Breast epithelium (tissue), 4 donors: ENCODE results near the gene AOPEP. TPM values are rescaled to one million over a fixed set of nuclear protein-coding genes. Genes with fewer than 3 reads are reported as not detected.

Experiments used
- DNase-seq, 2 donors: peaks; one replicate each; pipeline ENCODE4 v3.0.0-alpha.2; 2019; ENCODE audit warnings: low spot score in 2 of 2
- H3K27ac ChIP-seq, 2 donors: fragments of 200-600 bp; sonication (generic) in 1 of 2; one replicate each; pipeline ENCODE4 v1.5.1; 2016 to 2019; ENCODE audit warnings: mild to moderate bottlenecking in 1 of 2
- H3K27me3 ChIP-seq, 2 donors: fragments of 200-600 bp; sonication (generic) in 1 of 2; one replicate each; pipeline versions ENCODE4 v1.5.1 to v1.6.0; 2017 to 2019; ENCODE audit warnings: control low read depth in 1 of 2, mild to moderate bottlenecking in 1 of 2
- H3K36me3 ChIP-seq: fragments of 200-600 bp; one replicate; pipeline ENCODE4 v1.5.1; 2019
- H3K4me1 ChIP-seq, 2 donors: fragments of 200-600 bp; sonication (generic); one replicate each; pipeline ENCODE4 v1.5.1; 2016 to 2019; ENCODE audit warnings: control low read depth in 1 of 2
- H3K4me3 ChIP-seq, 3 donors: fragments of 200-600 bp; sonication (generic); 1 replicate in 2 of 3; 2 replicates in 1 of 3; pipeline ENCODE4 v1.5.1; 2016 to 2019; ENCODE audit warnings: mild to moderate bottlenecking in 3 of 3, moderate library complexity in 2 of 3
- H3K9me3 ChIP-seq, 2 donors: fragments of 200-600 bp; sonication (generic) in 1 of 2; one replicate each; pipeline ENCODE4 v1.5.1; 2016 to 2019; ENCODE audit warnings: control low read depth in 1 of 2
- CTCF ChIP-seq, 3 donors: fragments of 450-650 bp; IDR thresholded peaks; one replicate each; pipeline ENCODE4 v1.5.1; 2016 to 2017; ENCODE audit warnings: antibody characterized with exemption in 3 of 3, mild to moderate bottlenecking in 3 of 3, moderate library complexity in 3 of 3
- POLR2A ChIP-seq: fragments of 450-650 bp; IDR thresholded peaks from one replicate; pipeline ENCODE4 v1.6.1; 2016; ENCODE audit warnings: antibody characterized with exemption, mild to moderate bottlenecking, moderate library complexity
- POLR2AphosphoS5 ChIP-seq, 3 donors: sonication (generic); formaldehyde crosslinking; IDR thresholded peaks; one replicate each; pipeline ENCODE4 v1.6.1; 2017; ENCODE audit warnings: antibody characterized with exemption in 3 of 3
- intact Hi-C: fragments of 100-400 bp; cut with DNase I; formaldehyde crosslinking; loops from one replicate; pipeline ENCODE4 v1.15.1; 2023; ENCODE audit warnings: low total_unique reads
- total RNA-seq, 3 donors: library from RNA; depleted of rRNA; stranded (reverse); fragments of >200 nt; gene quantifications; one replicate each; pipeline ENCODE4 v1.1.0, GENCODE V29; 2016

The AOPEP gene
- total RNA-seq, 3 donors from 2014 or later, result 15.5 to 94.1 (median 87.5) TPM

- Histone ChIP-seq H3K27ac (no peak overlapping the region), H3K4me1 (no peaks in the 10 kb centered on the region), H3K27me3 (no peaks in the 10 kb centered on the region), H3K4me3 (no peak overlapping the region), H3K36me3 (no peaks in the 10 kb centered on the region), H3K9me3 (no peaks in the 10 kb centered on the region)
- intact Hi-C loops, result no loop called here
- TF ChIP-seq POLR2A, result no peak
- no peak for TF ChIP-seq POLR2AphosphoS5 (IDR thresholded peaks at IDR 0.05)
- TF ChIP-seq CTCF (IDR thresholded peaks at IDR 0.05), result no peak
- DNase-seq, result no peak
Measured at GRCh38 chr9:94892675-94893074, 166.2 kb downstream of the AOPEP start.

GRCh38 chr9:94894094-94894699, 167.7 kb downstream of the AOPEP start:
- H3K9me3 ChIP-seq, result no peaks in the 10 kb centered on the region
- H3K27me3 ChIP-seq, result no peaks in the 10 kb centered on the region
- H3K27ac ChIP-seq, result no peak overlapping the region
- H3K4me1 ChIP-seq, result no peaks in the 10 kb centered on the region
- H3K36me3 ChIP-seq, result no peaks in the 10 kb centered on the region
- intact Hi-C loops, result no loop called here
- no peak for DNase-seq
- TF ChIP-seq POLR2A (no peak), CTCF (IDR thresholded peaks at IDR 0.05) (no peak), POLR2AphosphoS5 (IDR thresholded peaks at IDR 0.05) (no peak)
- H3K4me3 ChIP-seq, result no peak overlapping the region

- Histone ChIP-seq H3K4me1 (no peaks in the 10 kb centered on the region), H3K36me3 (no peaks in the 10 kb centered on the region), H3K9me3 (no peaks in the 10 kb centered on the region), H3K27me3 (no peaks in the 10 kb centered on the region), H3K27ac (no peak overlapping the region), H3K4me3 (no peak overlapping the region)
- intact Hi-C loops, result no loop called here
- TF ChIP-seq POLR2A (no peak), CTCF (IDR thresholded peaks at IDR 0.05) (no peak), POLR2AphosphoS5 (IDR thresholded peaks at IDR 0.05) (no peak)
- no peak for DNase-seq
Measured at GRCh38 chr9:94895668-94896067, 169.2 kb downstream of the AOPEP start.

- Histone ChIP-seq H3K9me3 (no peaks in the 10 kb centered on the region), H3K27me3 (no peaks in the 10 kb centered on the region), H3K4me3 (no peak overlapping the region), H3K4me1 (no peaks in the 10 kb centered on the region), H3K36me3 (no peaks in the 10 kb centered on the region), H3K27ac (no peak overlapping the region)
- intact Hi-C loops, result no loop called here
- no peak for DNase-seq
- TF ChIP-seq POLR2AphosphoS5 (IDR thresholded peaks at IDR 0.05), result no peak
- no peak for TF ChIP-seq POLR2A
- TF ChIP-seq CTCF (IDR thresholded peaks at IDR 0.05), result no peak
Measured at GRCh38 chr9:94896512-94896911, 170.0 kb downstream of the AOPEP start.

- no peaks in the 10 kb centered on the region for H3K4me1 ChIP-seq
- TF ChIP-seq CTCF (IDR thresholded peaks at IDR 0.05) (no peak), POLR2AphosphoS5 (IDR thresholded peaks at IDR 0.05) (no peak), POLR2A (no peak)
- no peaks in the 10 kb centered on the region for H3K9me3 ChIP-seq
- no peak for DNase-seq
- H3K27me3 ChIP-seq, result no peaks in the 10 kb centered on the region
- no peak overlapping the region for H3K4me3 ChIP-seq
- no peaks in the 10 kb centered on the region for H3K36me3 ChIP-seq
- intact Hi-C loops, result no loop called here
- H3K27ac ChIP-seq, result peak overlapping the region; percentile 74 to 82
Measured at GRCh38 chr9:94899464-94900221, 173.1 kb downstream of the AOPEP start.
